Adipocyte (in vitro differentiated cells): ENCODE measurements around the gene HYPK.
"Not testable (repeated sequence)": the region's sequence is repeated elsewhere in the genome, so short reads cannot be mapped to it uniquely, and the experiment has no call there.

Experiments
- DNase-seq: peaks from one replicate; pipeline ENCODE4 v3.0.0-alpha.2; 2015; ENCODE audit warnings: low read depth
- H3K27me3 ChIP-seq: replicated peaks from 2 replicates; pipeline ENCODE4 v1.7.0; 2013; ENCODE audit warnings: mild to moderate bottlenecking, low read length, moderate library complexity; ENCODE audit not compliant: control insufficient read depth, insufficient read depth
- H3K36me3 ChIP-seq: 2 replicates; pipeline ENCODE4 v1.7.0; 2013; ENCODE audit warnings: low read length, mild to moderate bottlenecking, moderate library complexity; ENCODE audit not compliant: control insufficient read depth, insufficient read depth, severe bottlenecking
- H3K4me1 ChIP-seq: 2 replicates; pipeline ENCODE4 v1.7.0; 2013; ENCODE audit warnings: mild to moderate bottlenecking, low read length, moderate library complexity; ENCODE audit not compliant: control insufficient read depth, insufficient read depth
- H3K4me3 ChIP-seq: 2 replicates; pipeline ENCODE4 v1.7.0; 2013; ENCODE audit warnings: mild to moderate bottlenecking, low read length, moderate library complexity
- H3K9ac ChIP-seq: 2 replicates; pipeline ENCODE4 v1.7.0; 2013; ENCODE audit warnings: mild to moderate bottlenecking, low read length, moderate library complexity
- H3K9me3 ChIP-seq: 2 replicates; pipeline ENCODE4 v1.7.0; 2013; ENCODE audit warnings: mild to moderate bottlenecking, low read length, moderate library complexity; ENCODE audit not compliant: control insufficient read depth

Gene HYPK

GRCh38 chr15:43826029-43826507, 25.7 kb downstream of the HYPK start:
- Histone ChIP-seq H3K4me1 (peaks cover 26% of the 10 kb centered on the region), H3K4me3 (peak overlapping the region; percentile 88), H3K9me3 (no peaks in the 10 kb centered on the region), H3K27me3 (no peaks in the 10 kb centered on the region), H3K36me3 (no peaks in the 10 kb centered on the region), H3K9ac (peak overlapping the region; percentile 77)
- no peak for DNase-seq

DNA sequence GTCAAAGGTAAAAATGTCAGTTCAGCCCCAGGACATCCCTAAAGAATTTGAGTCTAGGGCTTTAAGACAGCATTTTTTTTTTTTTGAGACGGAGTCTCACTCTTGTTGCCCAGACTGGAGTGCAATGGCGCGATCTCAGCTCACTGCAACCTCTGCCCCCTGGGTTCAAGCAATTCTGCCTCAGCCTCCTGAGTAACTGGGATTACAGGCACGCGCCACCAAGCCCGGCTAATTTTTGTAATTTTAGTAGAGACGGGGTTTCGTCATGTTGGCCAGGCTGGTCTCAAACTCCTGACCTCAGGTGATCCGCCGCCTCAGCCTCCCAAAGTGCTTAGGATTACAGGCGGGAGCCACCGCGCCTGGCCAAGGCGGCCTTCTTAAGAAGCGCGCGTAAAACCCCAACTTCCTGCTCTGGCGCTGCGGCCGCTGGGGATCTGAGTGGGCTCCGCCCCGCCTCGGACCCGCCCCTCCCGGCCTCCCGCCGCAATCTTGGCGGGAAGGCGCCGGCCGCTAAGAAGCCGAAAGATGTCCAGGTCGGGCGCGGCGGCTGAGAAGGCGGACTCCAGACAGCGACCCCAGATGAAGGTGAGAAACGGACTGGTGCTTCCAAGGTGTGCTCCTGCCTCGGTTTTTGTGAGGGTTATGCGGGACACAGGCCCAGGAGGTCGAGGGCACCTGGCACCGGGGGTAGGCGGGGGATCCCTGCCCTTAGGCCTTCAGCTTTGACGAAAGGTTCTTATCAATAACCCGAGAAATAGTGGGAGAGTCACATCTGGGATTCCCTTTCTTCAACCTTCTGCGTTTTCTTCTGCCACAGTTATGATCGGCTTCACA, 26.3 kb downstream of the HYPK start, which contains the start of gene WDR76:
Gene WDR76, plus strand, starts transcription at position 495 of the 834 bp plus-strand sequence. Its CDS starts 31 bp downstream, at position 526.
- DNase-seq, result peak; percentile 89

GRCh38 chr15:43828061-43828657, 27.8 kb downstream of the HYPK start:
- peaks cover 21% of the 10 kb centered on the region for H3K4me1 ChIP-seq
- DNase-seq, result no peak
- peak overlapping the region; percentile 77 for H3K9ac ChIP-seq
- H3K9me3 ChIP-seq, result no peaks in the 10 kb centered on the region
- H3K27me3 ChIP-seq, result no peaks in the 10 kb centered on the region
- H3K4me3 ChIP-seq, result peak overlapping the region; percentile 88
- no peaks in the 10 kb centered on the region for H3K36me3 ChIP-seq

More for the DNA sequence above, 26.3 kb downstream of the HYPK start, which contains the start of gene WDR76:
- H3K4me1 ChIP-seq, result peaks cover 25% of the 10 kb centered on the region
- H3K9me3 ChIP-seq, result no peaks in the 10 kb centered on the region
- H3K9ac ChIP-seq, result peak within 1 kb of the TSS; percentile 77
- no peaks in the 10 kb centered on the region for H3K36me3 ChIP-seq
- peak within 1 kb of the TSS; percentile 88 for H3K4me3 ChIP-seq
- H3K27me3 ChIP-seq, result no peaks in the 10 kb centered on the region

DNA sequence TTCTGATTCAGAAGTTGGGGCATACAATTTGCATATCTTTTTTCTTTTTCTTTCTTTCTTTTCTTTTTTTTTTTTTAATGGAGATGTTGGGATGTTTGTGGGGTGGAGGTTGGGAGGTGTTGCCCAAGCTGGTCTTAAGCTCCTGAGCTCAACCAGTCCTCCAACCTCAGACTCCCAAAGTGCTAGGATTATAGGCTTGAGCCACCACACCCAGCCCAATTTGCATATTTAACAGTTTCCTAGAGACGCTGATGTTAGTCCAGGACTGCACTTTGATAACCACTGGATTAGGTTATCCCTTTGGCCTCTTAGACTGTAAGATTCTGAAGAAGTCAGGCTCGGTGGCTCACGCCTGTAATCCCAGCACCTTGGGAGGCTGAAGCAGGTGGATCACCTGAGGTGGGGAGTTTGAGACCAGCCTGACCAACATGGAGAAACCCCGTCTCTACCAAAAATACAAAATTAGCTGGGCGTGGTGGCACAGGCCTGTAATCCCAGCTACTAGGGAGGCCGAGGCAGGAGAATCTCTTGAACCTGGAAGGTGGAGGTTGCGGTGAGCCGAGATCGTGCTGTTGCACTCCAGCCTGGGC, 29.6 kb downstream of the HYPK start:
- not testable (repeated sequence) for DNase-seq, H3K36me3 ChIP-seq, H3K4me3 ChIP-seq, H3K9me3 ChIP-seq, H3K9ac ChIP-seq, H3K27me3 ChIP-seq
- H3K4me1 ChIP-seq, result peaks cover 14% of the 10 kb centered on the region

GRCh38 chr15:43830691-43831275, 30.4 kb downstream of the HYPK start:
- not testable (repeated sequence) for H3K9me3 ChIP-seq, H3K4me3 ChIP-seq, H3K27me3 ChIP-seq, H3K9ac ChIP-seq, DNase-seq, H3K36me3 ChIP-seq
- H3K4me1 ChIP-seq, result peaks cover 14% of the 10 kb centered on the region

DNA sequence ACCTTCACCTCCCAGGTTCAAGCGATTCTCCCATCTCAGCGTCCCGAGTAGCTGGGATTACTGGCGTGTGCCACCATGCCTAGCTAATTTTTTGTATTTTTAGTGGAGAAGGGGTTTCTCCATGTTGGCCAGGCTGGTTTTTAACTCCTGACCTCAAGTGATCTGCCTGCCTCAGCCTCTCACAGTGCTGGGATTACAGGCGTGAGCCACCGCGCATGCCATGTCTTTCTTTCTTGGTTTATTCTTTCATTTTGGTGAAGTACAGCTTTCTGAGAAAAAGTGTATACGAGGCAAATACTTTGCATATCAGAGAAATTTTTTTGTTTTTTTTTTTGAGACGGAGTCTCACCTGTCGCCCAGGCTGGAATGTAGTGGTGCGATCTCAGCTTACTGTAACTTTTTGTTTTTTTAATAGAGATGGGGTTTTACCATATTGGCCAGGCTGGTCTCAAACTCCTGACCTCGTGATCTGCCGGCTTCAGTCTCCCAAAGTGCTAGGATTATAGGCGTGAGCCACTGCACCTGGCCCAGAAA, 31.2 kb downstream of the HYPK start:
- H3K4me1 ChIP-seq, H3K9ac ChIP-seq, H3K4me3 ChIP-seq, DNase-seq, H3K9me3 ChIP-seq, H3K27me3 ChIP-seq, H3K36me3 ChIP-seq: not testable (repeated sequence)

DNA sequence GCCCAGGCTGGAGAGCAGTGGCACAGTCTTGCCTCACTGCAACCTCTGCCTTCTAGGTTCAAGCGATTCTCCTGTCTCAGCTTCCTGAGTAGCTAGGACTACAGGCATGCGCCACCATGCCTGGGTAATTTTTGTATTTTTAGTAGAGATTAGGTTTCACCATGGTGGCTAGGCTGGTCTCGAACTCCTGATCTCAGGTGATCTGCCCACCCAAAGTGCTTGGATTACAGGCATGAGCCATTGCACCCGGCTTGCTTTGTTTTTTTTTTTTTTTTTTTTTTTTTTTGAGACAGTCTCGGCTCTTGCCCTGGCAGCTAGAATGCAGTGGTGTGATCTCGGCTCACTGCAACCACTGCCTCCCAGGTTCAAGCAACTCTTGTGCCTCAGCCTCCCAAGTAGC, 32.1 kb downstream of the HYPK start:
- not testable (repeated sequence) for H3K9ac ChIP-seq

GRCh38 chr15:43845421-43845820, 45.0 kb downstream of the HYPK start:
- no peak for DNase-seq
- H3K36me3 ChIP-seq, result no peaks in the 10 kb centered on the region
- H3K4me1 ChIP-seq, result peaks cover 7% of the 10 kb centered on the region
- H3K9ac ChIP-seq, result no peak overlapping the region
- no peaks in the 10 kb centered on the region for H3K27me3 ChIP-seq
- H3K4me3 ChIP-seq, result no peak overlapping the region
- H3K9me3 ChIP-seq, result no peaks in the 10 kb centered on the region

More for the DNA sequence above, 32.1 kb downstream of the HYPK start:
- H3K4me3 ChIP-seq, H3K27me3 ChIP-seq, DNase-seq, H3K9me3 ChIP-seq, H3K36me3 ChIP-seq, H3K4me1 ChIP-seq: not testable (repeated sequence)

DNA sequence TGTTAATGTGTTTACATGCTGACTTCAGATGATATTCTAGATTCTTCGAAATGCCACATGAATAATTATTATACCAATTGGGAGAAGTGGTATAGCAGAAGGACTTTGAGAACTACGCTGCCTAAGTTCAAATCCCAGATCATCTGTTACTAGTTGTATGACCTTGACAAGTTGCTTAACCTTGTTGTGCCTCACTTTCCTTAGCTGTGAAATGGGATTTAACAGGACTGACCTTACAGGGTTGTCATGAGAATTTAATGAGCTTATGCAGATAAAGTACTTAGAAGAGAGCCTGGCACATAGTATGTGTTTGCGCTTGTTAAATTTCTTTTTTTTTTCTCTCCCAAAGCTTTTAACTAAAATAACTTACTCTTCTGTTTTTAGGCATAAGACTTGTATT, 50.9 kb downstream of the HYPK start:
- no peak overlapping the region for H3K9ac ChIP-seq
- H3K36me3 ChIP-seq, result no peaks in the 10 kb centered on the region
- H3K27me3 ChIP-seq, result no peaks in the 10 kb centered on the region
- H3K4me3 ChIP-seq, result no peak overlapping the region
- H3K9me3 ChIP-seq, result no peaks in the 10 kb centered on the region
- peaks cover 7% of the 10 kb centered on the region for H3K4me1 ChIP-seq
- DNase-seq, result no peak

- H3K9me3 ChIP-seq, result no peaks in the 10 kb centered on the region
- no peaks in the 10 kb centered on the region for H3K27me3 ChIP-seq
- no peaks in the 10 kb centered on the region for H3K36me3 ChIP-seq
- DNase-seq, result no peak
- H3K9ac ChIP-seq, result no peak overlapping the region
- H3K4me3 ChIP-seq, result no peak overlapping the region
- peaks cover 7% of the 10 kb centered on the region for H3K4me1 ChIP-seq
These were observed 52.2 kb downstream of the HYPK start for GRCh38 chr15:43852607-43853006.
